NAMALWA (cell line): ENCODE measurements around the gene ZNF385D.
"Not testable (repeated sequence)": the region's sequence is repeated elsewhere in the genome, so short reads cannot be mapped to it uniquely, and the experiment has no call there.

Experiments
- DNase-seq: peaks from one replicate; pipeline ENCODE4 v3.0.0-alpha.2; 2015; ENCODE audit warnings: low spot score

ZNF385D gene

GRCh38 chr3:21509731-21510470 is 241.1 kb downstream of the ZNF385D start:
- no peak for DNase-seq

DNA sequence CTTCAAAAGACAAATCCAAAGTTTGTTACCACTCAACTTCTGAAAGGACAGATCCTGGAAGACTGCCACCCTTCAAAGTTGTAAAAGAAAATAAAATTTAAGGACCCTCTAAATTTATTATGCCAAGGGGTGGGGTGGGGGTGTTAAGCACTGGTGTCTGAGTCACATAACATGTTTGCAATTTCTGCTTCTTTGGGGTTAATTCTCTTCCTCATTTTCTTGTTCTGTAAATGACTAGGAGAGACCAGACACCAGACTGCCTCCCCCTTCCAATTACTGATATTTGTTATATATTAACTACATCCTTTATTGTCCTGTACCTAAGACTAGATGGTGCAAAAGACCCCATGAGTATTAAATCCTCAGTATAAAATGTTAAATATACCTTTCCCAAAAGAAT is 242.8 kb downstream of the ZNF385D start:
- no peak for DNase-seq

DNA sequence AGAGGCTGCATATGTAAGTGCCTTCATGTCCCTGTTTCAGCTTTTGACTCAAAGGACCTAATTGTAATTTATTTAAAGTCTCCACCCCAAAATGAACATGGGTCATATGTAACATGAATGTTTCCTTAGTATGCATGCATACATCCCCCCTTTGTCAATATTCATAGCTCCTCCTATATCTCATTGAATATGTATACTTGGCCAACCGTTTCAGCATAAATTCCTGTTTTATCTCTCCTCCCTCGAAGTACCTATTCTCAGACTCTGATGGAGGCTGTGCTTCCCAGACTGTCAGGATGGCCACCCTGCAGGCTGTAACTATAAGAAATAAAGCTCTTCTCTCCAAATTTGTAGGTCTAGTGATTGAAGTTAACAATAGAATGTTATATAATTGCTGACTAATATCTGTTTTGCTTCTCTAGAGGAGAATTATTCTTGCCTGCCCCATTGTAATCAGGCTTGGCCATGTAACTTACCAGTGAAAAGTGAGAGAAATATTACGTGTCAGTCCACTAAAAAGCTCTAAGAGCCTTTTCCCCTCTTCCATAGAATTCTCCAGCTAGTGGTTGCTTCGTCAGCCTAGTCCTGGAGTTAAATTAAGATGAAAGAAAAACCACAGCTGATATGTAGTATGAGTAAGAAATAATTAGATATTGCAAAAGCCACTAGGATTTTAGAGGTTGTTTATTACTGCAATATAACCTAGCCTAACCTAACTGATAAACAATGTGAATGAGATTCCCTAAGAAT is 245.1 kb downstream of the ZNF385D start:
- no peak for DNase-seq

- DNase-seq: no peak
Observed at GRCh38 chr3:21502656-21503055, 248.4 kb downstream of the ZNF385D start.

DNA sequence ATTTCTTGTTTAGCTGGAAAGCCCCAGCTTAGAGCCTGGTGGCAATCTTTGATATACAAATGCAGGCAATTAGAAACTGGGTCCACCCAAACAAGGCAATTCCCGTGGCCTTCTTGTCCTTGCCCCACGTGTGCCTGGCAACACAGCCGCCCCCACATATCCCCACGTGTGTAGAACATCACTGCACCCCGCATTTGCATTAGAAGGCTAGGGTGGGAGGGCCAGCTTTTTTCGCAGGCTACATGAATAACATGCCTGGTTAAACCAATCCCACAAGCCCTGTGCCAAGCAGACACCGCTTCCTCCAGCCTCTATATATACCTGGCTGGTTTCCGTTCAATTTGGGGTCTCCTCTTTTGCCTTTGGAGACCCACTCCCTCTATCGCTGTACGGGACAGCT is 250.2 kb downstream of the ZNF385D start:
- DNase-seq: no peak

DNA sequence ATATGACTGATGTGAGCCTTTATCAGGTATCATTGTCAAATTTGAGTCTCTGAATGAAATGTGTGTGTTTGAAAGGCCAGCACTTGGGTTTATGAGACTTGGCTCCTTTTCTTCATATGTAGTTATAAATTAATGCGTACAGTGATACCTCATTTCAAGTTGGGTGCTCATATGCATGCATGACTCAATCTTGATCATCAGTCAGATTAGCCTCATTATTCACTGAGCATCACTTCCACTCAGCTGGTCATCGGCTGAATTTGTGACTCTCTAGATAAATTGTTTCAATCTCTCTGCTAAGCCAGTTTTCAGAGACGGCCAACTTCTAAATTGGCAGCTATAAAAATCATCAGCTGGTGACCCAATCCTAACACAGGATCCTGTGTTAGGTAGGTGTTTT is 260.3 kb downstream of the ZNF385D start:
- not testable (repeated sequence) for DNase-seq

DNA sequence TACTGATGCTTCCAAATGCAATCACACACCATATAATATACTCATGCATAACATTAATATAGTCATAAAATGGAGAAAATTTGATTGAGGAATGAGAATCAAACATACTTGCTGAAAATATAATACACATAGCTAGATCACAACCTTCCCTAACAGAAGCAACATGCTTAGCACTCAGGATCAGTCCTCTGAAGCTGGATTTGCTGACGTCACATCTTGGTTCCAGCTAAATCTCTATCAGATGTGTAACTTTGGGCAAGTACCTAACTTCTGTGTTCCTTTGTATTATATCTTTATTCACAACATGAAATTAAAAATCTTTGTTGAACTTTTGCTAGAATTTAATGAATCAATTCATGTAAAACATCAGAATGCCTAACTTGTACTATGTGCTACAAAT is 263.5 kb downstream of the ZNF385D start:
- DNase-seq: no peak

DNA sequence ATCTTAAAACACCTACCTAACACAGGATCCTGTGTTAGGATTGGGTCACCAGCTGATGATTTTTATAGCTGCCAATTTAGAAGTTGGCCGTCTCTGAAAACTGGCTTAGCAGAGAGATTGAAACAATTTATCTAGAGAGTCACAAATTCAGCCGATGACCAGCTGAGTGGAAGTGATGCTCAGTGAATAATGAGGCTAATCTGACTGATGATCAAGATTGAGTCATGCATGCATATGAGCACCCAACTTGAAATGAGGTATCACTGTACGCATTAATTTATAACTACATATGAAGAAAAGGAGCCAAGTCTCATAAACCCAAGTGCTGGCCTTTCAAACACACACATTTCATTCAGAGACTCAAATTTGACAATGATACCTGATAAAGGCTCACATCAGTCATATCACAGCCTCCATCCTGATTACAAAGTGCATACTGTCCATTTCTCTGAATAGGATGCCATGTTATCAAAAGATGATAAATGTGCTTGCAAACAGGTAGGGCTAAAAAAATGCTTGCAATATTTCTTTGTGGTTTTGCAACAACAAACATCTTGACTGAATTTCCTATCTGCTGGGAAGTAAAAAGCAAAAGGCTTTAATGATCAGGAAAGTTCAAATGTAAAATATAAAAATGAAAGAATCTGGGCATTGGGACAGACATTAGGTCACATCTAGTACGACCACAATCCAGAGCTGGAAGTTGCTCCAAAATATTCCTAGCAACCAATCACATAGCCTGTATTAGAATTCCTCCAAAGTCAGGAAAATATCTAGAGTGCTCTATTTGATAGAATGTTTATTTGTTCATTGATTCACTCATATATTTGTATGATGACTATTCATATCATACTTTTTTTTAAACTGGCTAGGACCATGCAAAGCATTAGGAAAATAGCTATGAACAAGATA is 264.7 kb downstream of the ZNF385D start:
- not testable (repeated sequence) for DNase-seq

DNA sequence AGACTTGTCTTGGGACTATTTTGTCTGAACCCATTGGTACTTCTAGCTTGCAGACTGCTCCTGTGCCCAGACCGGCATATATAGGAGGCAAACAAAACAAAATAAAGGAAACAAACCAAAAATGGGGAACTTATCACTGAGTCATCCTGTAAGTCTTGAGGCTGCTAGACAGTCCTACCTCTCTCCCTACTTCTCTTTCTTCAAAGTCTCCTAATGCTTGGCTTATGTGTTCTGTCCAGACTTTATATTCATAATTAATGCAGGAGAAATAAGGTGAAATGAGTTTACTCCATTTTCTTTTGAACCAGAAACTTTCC is 266.2 kb downstream of the ZNF385D start:
- no peak for DNase-seq

- peak; percentile 64 for DNase-seq
Observed at GRCh38 chr3:21484057-21484827, 266.8 kb downstream of the ZNF385D start.

- DNase-seq: no peak
Observed at GRCh38 chr3:21481991-21482390, 269.0 kb downstream of the ZNF385D start.

GRCh38 chr3:21477541-21478288 is 273.3 kb downstream of the ZNF385D start:
- no peak for DNase-seq

DNA sequence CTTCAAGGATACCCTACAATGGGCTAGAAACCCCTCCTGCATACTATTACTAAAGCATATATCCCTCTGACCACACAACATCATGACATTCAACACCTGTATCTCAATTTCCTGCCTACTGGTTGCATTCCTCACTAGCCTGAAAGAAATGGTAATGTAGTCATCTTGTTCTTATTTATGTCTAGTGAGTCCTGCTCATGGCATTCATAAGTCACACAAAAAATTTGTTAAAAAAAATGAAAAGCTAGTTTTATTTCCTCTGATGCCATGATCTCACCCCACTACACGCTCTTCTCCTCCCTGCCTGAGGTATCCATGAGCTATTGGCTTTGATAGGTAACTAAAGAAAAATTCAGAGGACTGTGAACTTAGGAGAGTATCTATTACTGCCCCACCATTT is 284.5 kb downstream of the ZNF385D start:
- no peak for DNase-seq

GRCh38 chr3:21464746-21465145 is 286.3 kb downstream of the ZNF385D start:
- DNase-seq: no peak

GRCh38 chr3:21463319-21463718 is 287.7 kb downstream of the ZNF385D start:
- DNase-seq: no peak

DNA sequence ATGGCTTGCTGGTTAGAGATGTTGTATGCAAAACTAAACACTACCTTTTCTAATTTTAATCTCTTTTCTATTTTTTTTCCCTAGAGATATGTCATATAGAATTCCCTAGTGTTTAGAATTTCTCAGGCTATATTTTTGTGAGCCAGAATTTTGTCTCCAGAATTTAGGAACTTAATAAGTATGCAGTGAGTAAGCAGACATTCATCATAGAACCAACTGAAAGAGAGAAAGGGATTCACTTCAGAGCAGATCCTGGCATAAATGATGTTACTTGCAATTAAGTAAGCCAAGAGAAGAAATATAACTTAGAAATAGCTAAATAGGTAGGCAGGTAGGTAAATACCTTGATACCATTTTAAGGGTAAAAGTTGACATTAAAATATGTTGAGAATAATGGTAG is 288.9 kb downstream of the ZNF385D start:
- DNase-seq: no peak

DNA sequence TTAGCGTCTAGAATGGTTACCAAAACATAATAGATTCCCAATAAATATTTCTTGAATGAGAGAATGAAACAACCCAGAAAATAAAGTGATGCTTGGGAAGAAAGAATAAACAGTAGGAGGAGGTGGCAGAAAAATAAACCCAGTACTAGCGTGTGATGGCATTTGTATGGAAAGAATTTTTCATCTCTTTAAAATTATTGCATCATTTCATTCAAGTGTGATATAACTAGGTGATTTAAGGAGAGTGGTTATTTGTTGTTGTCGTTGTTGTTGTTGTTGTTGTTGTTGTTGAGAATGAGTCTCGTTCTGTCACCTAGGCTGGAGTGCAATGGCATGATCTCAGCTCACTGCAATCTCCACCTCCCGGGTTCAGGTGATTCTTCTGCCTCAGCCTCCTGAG is 293.9 kb downstream of the ZNF385D start:
- DNase-seq: no peak

DNA sequence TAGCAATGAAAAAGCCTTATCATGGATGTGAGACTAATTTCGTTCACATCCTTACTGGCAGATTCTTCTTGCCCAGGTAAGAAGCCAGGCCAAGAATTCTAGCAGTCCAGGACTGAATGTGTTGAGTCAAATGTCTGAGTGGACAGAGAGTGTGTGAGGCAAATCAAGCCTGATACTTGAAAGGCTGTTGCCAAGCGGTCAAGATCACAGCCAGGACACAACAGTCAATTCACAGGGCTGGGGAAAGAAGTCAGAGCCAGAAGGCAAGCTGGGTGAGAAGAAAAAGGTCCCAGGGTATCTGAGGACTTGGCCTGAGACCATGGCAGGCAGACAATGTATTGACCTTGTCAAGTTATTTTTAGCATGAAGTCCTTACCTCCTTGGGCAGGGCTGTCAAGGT is 301.3 kb downstream of the ZNF385D start:
- no peak for DNase-seq

DNA sequence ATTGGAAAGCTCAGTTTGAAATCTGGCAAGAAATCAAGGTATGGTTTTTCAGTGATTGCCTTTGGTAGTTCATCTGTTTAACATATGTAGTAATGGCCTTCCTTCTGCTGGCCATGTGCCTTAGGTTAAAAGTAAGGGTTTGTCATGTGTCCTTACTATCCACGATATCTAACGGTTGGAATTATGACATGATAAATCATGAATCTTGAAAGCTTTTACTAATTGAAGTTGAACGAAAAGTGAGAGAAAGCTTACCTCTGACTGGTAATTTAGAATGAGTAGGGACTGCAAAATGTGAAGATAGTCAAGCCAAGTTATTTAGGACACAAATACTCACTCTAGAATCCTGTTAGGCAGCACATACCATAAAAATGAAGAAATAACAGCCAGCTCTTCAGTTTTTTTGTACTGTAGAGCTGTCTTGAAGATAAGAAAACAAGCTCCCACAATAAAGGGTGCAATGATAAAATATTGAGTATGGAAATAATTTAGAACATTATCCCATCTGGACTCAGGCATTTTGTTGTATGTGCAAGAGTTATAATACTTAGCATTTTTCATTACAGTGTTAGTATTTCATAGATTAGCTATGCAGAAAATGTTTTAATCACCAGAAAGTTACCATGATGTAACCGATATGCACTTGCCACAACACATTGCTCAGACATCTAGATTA is 303.4 kb downstream of the ZNF385D start:
- DNase-seq: no peak

DNA sequence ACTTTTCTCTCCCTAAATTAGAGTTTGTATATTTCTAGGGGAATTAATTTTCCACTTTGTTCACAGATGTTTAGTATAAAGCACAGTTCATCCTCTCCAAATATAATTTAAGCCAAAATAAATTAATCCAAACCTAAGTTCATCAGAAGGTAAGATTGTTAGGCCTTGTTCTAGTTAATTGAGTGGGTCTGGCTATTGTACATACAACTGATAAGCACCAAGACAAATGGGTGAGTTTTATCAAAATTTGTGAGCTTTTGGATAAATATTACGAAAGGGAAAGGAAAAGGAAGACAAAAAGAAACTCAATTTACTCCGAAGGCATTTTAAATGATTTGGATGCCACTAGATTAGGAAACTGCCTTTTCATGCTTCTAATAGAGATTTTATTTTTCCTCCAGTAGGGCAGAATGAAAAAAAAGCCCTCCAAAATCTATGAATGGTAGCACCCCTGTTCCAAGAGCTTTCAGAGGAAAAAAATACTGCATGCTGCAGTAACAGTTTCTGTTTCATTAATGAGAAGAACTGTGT is 304.0 kb downstream of the ZNF385D start:
- DNase-seq: no peak
